NCI-H2227 treated with DMSO at 0.1 percent for 48 hours (cell line): ENCODE data around the gene RSBN1L.
"Not testable (repeated sequence)": the region's sequence is repeated elsewhere in the genome, so short reads cannot be mapped to it uniquely, and the experiment has no call there.

ENCODE experiments used
- DNase-seq: peaks from one replicate; lab custom pipeline; 2025; lab: John Stamatoyannopoulos, UW

Gene RSBN1L

GRCh38 chr7:77696057-77696642 is at the start of gene RSBN1L:
RSBN1L (plus strand) TSS chr7:77696459; CDS start chr7:77696470, 11 bp downstream.
- DNase-seq: peak; percentile 98

GRCh38 chr7:77648742-77649338 is 47.4 kb upstream of the RSBN1L start:
- no peak for DNase-seq

GRCh38 chr7:77649716-77650349 is 46.4 kb upstream of the RSBN1L start:
- no peak for DNase-seq

- DNase-seq: no peak
These were observed 44.6 kb upstream of the RSBN1L start for GRCh38 chr7:77651575-77652162.

DNA sequence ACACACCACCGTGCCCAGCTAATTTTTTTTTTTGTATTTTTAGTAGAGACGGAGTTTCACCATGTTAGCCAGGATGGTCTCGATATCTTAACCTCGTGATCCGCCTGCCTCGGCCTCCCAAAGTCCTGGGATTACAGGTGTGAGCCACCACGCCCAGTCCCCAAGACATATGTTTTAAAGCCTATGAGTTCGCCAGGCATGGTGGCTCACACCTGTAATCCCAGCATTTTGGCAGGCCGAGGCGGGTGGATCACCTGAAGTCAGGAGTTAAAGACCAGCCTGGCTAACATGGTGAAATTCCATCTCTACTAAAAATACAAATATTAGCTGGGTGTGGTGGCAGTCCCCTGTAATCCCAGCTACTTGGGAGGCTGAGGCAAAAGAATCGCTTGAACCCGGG is 43.4 kb upstream of the RSBN1L start:
- not testable (repeated sequence) for DNase-seq

DNA sequence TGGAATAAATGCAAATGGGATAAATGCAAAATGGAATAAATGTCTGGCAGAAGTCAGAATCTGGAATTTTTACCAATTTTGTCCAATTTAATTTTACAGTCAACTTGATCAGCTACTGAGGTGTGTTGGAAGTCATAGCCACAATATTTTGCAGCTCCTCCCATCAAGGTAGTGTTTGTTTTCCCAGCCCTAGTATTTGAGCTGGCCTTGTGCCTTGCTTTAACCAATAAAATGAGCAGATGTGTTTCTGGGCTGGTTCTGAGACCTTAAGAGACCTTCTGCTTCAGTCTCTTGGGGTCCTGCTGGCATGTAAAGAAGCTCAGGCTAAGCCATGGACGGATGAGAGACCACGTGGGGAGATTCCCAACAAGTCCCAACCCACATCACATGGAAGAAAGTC is 42.7 kb upstream of the RSBN1L start:
- DNase-seq: no peak

DNA sequence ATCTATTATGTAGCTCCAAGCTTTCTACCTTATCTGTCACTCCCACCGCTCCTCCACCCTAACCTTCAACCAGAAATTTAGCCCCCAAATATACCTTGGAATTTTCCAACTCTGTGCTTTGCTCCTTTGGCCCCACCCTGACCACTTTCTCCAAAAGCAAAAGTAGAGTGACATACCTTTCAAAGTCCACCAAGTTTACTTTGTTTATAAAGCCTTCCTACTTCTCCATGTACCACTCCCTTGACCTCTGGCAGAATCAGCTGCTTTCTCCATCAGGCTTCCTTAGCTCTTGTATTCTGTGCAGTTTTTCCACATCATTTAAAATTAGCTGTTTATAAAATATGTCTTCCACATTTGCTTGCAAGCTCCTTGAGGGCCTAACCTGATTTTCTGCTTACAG is 40.9 kb upstream of the RSBN1L start:
- no peak for DNase-seq

- DNase-seq: no peak
These were observed 40.3 kb upstream of the RSBN1L start for GRCh38 chr7:77655836-77656455.

GRCh38 chr7:77657427-77658224 is 38.6 kb upstream of the RSBN1L start:
- peak; percentile 52 for DNase-seq

- DNase-seq: no peak
These were observed 37.3 kb upstream of the RSBN1L start for GRCh38 chr7:77658928-77659327.

DNA sequence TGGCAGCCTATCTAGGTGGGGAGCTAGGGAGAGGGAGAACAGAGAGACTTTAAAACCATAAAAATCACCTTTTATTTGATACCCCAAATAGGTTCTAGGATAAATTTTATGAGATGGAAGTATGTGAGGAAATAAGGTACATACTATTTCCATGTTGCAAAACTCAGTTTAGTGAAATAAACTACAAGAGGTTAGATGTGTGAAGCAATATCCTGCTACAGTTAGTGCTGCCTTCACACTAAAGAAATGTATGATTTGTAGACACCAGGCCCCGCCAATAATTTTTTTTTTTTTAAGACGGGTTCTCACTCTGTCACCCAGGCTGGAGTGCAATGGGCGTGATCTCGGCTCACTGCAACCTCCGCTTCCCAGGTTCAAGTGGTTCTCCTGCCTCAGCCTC is 34.4 kb upstream of the RSBN1L start:
- no peak for DNase-seq

DNA sequence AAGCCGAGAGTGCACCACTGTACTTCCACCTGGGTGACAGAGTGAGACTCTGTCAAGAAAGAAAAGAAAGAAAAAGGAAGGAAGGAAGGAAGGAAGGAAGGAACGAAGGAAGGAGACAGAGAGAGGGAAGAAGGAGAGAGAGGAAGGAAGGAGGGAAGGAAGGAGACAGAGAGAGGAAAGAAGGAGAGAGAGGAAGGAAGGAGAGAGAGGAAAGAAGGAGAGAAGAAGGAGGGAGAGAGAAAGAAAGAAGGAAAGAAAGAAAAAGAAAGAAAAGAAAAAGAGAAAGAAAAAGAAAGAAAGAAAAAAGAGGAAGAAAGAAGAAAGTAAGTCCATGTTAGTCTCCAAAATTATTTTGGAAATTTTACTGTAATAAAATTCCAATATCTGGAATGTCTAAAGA is 33.4 kb upstream of the RSBN1L start:
- no peak for DNase-seq

DNA sequence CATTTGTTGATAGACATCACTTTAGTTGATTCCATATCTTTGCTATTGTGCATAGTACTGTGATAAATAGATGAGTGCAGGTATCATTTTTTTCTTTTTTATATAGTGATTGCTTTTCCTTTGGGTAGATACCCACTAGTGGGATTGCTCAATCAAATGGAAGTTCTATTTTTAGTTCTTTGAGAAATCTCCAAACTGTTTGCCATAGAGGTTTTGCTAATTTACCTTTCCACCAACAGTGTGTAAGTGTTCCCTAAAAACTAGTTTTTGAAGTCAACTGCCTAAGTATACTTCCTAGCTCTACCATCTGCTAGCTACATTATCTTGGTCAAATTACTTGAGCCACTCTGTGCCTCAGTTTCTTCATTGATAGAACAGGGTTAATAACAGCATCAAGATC is 31.5 kb upstream of the RSBN1L start:
- no peak for DNase-seq

- DNase-seq: no peak
These were observed 31.1 kb upstream of the RSBN1L start for GRCh38 chr7:77665161-77665560.

DNA sequence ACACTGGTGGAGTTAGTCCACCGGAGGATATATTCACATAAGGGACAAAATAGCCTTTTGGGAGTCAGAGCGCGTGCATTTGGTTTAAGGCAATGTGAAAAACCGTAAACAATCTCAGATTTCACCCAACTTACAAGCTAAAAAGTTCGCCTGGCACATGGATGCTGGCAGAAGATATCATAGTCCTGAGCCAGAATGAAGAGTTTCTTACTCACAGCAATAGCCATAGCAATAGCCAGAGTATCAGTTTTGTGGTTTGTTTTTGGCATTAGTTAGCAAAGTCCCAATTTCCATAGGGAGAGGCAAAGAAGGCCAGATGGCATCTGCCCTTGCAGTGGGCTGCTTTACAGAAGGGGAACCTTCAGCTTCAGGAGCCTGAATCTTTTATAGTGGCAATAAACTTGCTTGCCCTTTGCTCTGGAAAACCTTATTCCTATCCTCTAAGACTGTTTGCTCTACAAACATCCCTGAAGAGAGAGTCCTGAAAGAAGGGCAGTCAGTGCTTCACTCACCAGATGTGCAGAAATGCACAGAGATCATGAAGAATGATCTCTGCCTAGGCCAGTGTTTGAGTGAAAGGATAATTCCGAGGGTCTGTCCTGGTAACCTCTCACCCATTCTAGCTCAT is 28.7 kb upstream of the RSBN1L start:
- no peak for DNase-seq

DNA sequence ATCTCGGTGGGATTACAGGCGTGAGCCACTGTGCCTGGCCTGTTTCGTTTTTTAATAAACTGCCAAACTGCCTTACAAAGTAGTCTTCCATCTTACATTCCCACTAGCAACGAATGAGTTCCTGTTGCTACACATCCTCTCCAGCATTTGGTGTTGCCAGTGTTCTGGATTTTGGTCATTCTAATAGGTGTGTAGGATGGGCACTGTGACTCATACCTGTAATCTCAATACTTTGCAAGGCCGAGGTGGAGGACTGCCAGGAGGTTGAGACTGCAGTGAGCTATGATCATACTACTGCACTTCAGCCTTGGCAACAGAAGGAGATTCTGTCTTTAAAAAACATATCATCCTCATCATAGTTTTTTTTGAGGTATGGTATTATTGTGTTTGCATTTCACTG is 21.4 kb upstream of the RSBN1L start:
- DNase-seq: no peak

GRCh38 chr7:77679608-77680007 is 16.7 kb upstream of the RSBN1L start:
- DNase-seq: no peak

DNA sequence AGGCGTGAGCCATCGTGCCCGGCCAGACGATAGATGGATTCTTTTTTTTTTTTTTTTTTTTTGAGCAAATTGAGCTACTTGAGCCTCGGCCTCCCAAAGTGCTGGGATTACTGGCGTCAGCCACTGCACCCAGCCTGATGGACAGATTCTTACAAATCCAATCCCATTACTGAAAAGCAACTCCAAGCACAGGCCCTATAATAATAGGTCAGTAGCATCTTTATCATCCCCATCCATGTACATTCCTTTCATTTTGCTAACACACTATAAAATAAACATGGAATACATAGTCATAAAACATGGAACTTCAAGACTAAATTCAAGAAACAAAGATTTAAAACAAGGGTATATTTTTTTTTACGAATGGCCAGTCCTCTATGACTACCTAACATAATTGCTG is 16.0 kb upstream of the RSBN1L start:
- DNase-seq: no peak

DNA sequence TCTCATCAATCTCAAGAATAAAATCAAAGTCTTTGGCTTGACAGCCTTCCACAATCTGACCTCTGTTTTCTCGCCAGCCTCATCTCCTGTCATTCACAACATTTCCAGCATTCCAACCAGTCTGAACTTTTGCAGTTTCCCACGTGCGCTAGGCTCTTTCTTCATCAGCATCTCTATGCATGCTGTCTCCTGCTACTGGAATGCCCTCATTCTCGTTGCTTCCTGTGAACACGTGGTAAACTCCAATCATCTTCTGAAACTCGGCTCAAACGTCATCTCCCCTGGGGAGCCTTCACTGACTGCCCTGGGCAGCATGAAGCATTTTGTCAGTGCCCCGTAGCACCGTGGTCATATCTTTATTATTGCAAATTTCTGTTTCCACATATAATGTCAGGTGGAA is 12.2 kb upstream of the RSBN1L start:
- DNase-seq: peak; percentile 39

DNA sequence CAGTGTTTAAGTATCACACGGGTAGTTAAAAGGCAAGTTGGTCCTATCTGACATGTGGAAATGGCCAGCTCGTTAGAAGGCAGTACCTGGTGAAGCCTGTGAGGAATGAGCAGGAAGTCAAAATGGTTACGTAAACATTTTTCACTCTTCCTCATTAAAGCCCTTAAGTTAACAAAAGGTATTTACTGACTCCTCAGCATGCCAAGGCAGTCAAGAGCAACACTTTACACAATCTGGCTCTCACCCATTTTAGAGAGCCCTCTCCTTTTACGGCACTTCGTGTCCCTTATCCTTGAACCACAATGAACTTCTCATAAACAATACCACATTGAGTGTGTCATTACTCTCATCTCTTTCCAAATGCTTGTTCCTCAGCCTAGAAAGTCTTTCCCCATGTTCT is 11.0 kb upstream of the RSBN1L start:
- DNase-seq: no peak

DNA sequence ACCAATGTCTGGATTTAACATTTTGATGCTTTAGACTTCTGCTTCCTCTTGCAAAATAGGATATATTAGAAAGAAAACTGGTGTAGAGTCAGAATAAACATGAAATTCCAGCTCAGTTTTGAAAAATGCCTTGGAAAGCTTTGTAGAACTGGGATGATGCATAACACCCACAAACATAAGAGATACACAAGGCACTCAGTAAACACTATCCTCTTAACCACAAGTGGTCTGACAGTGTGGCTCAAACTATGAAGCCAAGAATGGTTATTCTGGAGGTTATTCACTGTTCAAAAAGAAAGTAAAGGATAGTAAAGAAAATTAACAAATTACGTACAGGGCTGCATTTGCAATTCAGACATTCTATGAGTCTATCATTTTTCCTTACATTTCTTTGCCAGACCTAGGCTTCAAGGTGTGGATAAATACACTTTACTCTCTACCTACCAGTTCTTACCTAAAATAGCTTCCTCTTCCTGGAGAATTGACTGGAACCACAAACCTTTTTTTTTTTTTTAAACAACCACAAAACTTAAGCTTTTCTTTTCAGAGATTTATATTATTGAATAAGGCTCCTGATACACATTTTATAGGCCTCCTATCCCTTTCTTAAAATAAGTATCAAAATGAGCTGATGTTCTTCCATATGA is 9.0 kb upstream of the RSBN1L start:
- no peak for DNase-seq
